DOHH2 (cell line): ENCODE results near the gene APOA5.

ENCODE experiments used
- CTCF ChIP-seq: fragments of 200-600 bp; sonication (generic); IDR thresholded peaks from one replicate; pipeline ENCODE4 v1.5.1; 2014; ENCODE audit warnings: antibody characterized with exemption, mild to moderate bottlenecking, low read depth, low read length; ENCODE audit not compliant: poor library complexity, severe bottlenecking
- EZH2phosphoT487 ChIP-seq: fragments of 200-600 bp; sonication (generic); IDR thresholded peaks from 2 replicates; pipeline ENCODE4 v1.6.1; 2017; ENCODE audit warnings: borderline replicate concordance, mild to moderate bottlenecking, antibody characterized with exemption, low read length, moderate library complexity, mixed read lengths

GRCh38 chr11:116821050-116821918 lies 29.6 kb upstream of the APOA5 start:
- TF ChIP-seq CTCF: no peak
- TF ChIP-seq EZH2phosphoT487: no peak
